ENCODE data around the gene RAB3GAP1. TPM values are rescaled to one million over a fixed set of nuclear protein-coding genes. Genes with fewer than 3 reads are reported as not detected.
"Not testable (repeated sequence)": the region's sequence is repeated elsewhere in the genome, so short reads cannot be mapped to it uniquely, and the experiment has no call there.

The RAB3GAP1 gene
- total RNA-seq, 1 donor from 2014 or later: 26.6 TPM

DNA sequence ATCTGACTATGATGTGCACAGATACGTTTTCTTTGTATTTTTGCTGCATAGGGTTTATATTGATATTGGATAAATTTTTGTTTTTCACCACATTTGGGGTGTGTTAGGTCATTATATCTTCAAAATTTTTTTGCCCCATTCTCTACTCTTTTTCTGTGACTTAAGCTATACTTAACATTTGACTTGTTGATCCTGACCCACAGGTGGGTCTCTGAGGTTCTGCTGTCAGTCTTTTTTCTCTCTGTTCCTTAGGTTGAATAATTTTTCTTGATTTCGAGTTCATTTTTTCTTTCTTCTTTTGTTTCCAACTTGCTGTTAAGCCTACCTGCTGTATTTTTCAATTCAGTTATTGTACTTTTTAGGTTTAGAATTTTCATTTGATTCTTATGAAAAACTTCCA, 12.1 kb downstream of the RAB3GAP1 start:
- H3K36me3 Mint-ChIP-seq (ENCODE audit: low read depth): peaks cover 85% of the 10 kb centered on the region
- peaks cover 9% of the 10 kb centered on the region for H3K4me1 Mint-ChIP-seq (ENCODE audit: low read depth)
- no peak for DNase-seq (ENCODE audit: low spot score)
- no peaks in the 10 kb centered on the region for H3K27me3 Mint-ChIP-seq (ENCODE audit: low read depth)
- intact Hi-C loops (cut with micrococcal nuclease): no loop called here
- H3K27ac Mint-ChIP-seq: no peak overlapping the region
- H3K4me3 Mint-ChIP-seq (ENCODE audit: low read depth): no peak overlapping the region
- peaks cover 42% of the 10 kb centered on the region for H3K9me3 Mint-ChIP-seq

DNA sequence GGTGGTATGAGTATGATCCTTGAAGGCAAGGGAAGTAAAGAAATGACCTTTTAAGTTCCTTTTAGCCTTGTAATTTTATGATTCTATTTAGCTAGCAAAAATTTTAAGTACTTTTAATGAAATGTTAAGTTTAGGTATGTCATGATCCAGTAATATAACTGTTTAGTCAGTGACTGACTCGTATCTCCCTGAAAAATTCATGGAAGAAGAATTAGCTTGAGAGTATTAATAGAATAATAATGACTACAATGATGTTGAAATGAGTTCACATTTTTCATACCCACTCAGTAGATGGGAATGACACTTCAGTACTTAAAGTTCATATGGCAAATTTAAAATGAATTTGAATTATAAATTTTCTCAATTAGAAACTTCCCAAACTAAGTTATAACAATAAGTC, 14.6 kb downstream of the RAB3GAP1 start:
- H3K4me1 Mint-ChIP-seq (ENCODE audit: low read depth): peaks cover 5% of the 10 kb centered on the region
- intact Hi-C loops (cut with micrococcal nuclease): no loop called here
- H3K27me3 Mint-ChIP-seq (ENCODE audit: low read depth): no peaks in the 10 kb centered on the region

DNA sequence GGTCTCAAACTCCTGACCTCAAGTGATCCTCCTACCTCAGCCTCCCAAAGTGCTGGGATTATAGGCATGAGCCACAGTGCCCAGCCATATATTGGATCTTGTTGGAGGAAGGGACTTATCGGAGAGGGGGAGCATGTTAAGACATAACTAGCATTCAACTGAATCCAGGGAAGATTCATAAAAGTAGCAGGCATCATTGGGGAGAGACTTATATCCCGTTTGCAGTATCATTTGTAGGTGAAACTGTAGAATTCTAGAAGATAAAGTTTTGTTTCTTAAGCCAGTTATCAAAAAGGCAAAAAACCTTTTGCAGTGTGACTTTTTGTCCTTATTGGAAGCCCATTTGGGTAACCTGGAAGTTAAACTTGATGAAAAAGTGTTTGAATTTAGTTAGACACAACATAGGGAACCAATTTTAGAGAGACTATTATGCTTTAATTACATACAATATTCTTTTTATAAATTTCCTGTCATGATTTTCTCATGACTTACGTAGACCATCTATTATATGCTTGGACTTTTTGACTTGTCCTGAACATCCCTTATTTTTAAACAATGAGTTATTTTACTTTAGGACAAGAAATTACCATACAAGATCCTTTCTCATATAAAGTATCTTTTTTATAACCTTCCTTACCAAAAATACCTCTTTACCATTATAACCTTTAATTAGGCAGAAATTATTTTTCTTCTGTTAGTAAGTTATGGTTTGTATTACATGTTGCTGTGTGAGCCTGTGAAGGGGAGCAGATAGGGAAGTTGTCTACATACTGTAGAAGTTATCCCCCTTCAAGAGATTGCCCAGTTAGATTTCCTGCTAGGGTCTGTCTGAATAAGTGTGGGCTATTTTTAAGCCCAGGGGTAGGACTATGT, 20.3 kb downstream of the RAB3GAP1 start:
- intact Hi-C loops (cut with micrococcal nuclease): no loop called here
- no peaks in the 10 kb centered on the region for H3K27me3 Mint-ChIP-seq (ENCODE audit: low read depth)
- H3K27ac Mint-ChIP-seq: no peak overlapping the region
- DNase-seq (ENCODE audit: low spot score): no peak
- H3K9me3 Mint-ChIP-seq: peaks cover 54% of the 10 kb centered on the region
- H3K4me1 Mint-ChIP-seq (ENCODE audit: low read depth): no peaks in the 10 kb centered on the region
- peaks cover 77% of the 10 kb centered on the region for H3K36me3 Mint-ChIP-seq (ENCODE audit: low read depth)
- no peak overlapping the region for H3K4me3 Mint-ChIP-seq (ENCODE audit: low read depth)

More for the DNA sequence above, 14.6 kb downstream of the RAB3GAP1 start:
- no peak overlapping the region for H3K27ac Mint-ChIP-seq
- no peak overlapping the region for H3K4me3 Mint-ChIP-seq (ENCODE audit: low read depth)
- H3K9me3 Mint-ChIP-seq: peaks cover 59% of the 10 kb centered on the region
- DNase-seq (ENCODE audit: low spot score): no peak
- peaks cover 86% of the 10 kb centered on the region for H3K36me3 Mint-ChIP-seq (ENCODE audit: low read depth)

DNA sequence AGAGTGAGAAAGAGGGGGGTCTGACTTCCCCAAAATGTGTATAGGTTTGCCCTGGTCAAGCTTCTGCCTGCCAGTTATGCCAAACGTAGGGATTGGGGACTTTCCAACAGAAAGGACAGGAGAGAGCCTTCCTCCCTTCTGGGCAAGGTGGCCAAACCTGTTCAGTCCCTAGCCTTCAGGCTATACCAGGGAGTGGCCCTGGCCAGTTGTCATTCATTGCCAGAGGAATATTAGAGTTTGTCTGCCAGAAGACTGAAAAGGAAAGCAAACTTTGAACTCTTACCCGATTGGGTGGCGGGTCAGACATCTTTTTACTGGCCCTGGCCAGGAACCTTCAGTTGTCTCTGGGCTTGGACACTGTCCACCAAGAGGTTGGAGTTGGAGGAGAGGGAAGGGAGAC, 22.1 kb downstream of the RAB3GAP1 start:
- Mint-ChIP-seq H3K4me3 (ENCODE audit: low read depth) (no peak overlapping the region), H3K36me3 (ENCODE audit: low read depth) (peaks cover 74% of the 10 kb centered on the region), H3K4me1 (ENCODE audit: low read depth) (no peaks in the 10 kb centered on the region), H3K9me3 (peaks cover 49% of the 10 kb centered on the region), H3K27me3 (ENCODE audit: low read depth) (no peaks in the 10 kb centered on the region), H3K27ac (no peak overlapping the region)
- no peak for DNase-seq (ENCODE audit: low spot score)
- intact Hi-C loops (cut with micrococcal nuclease): no loop called here

DNA sequence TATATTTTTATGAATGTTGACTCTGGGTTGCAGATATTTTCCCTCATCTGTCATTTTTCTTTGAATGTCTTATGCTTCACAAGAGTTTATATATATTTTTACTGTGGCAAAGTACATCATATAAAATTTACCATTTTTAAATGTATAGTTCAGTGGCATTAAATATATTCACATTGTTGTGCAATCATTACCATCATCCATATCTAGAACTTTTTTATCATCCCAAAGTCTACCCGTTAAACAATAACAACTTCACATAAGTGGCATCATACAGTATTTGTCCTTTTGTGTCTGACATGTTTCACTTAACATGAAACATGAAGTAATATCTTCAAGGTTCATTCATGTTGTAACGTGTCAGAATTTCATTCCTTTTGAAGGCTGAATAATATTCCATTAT, 24.5 kb downstream of the RAB3GAP1 start:
- peaks cover 40% of the 10 kb centered on the region for H3K9me3 Mint-ChIP-seq
- intact Hi-C loops (cut with micrococcal nuclease): no loop called here
- H3K27ac Mint-ChIP-seq: no peak overlapping the region
- H3K36me3 Mint-ChIP-seq (ENCODE audit: low read depth): peaks cover 70% of the 10 kb centered on the region
- no peaks in the 10 kb centered on the region for H3K27me3 Mint-ChIP-seq (ENCODE audit: low read depth)
- H3K4me1 Mint-ChIP-seq (ENCODE audit: low read depth): no peaks in the 10 kb centered on the region
- no peak overlapping the region for H3K4me3 Mint-ChIP-seq (ENCODE audit: low read depth)
- no peak for DNase-seq (ENCODE audit: low spot score)

DNA sequence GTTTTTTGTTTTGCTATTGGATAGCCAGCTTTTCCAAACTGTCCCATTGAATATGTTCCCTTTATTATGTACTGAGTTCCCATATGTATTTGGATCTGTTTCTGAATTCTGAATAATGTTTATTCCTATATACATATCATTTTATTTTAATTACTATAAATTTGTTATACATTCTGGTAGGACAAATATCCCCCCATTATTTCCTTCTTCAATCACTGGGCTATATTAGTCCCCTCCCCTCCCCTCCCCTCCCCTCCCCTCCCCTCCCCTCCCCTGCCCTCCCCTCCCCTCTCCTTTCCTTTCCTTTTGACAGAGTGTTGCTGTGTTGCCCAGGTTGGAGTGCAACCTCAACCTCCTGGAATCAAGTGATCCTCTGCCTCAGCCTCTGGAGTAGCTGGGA, 26.3 kb downstream of the RAB3GAP1 start:
- Mint-ChIP-seq H3K4me1 (ENCODE audit: low read depth) (no peaks in the 10 kb centered on the region), H3K36me3 (ENCODE audit: low read depth) (peaks cover 71% of the 10 kb centered on the region), H3K27ac (no peak overlapping the region), H3K9me3 (peaks cover 24% of the 10 kb centered on the region), H3K27me3 (ENCODE audit: low read depth) (no peaks in the 10 kb centered on the region), H3K4me3 (ENCODE audit: low read depth) (no peak overlapping the region)
- intact Hi-C loops (cut with micrococcal nuclease): no loop called here
- DNase-seq (ENCODE audit: low spot score): no peak

DNA sequence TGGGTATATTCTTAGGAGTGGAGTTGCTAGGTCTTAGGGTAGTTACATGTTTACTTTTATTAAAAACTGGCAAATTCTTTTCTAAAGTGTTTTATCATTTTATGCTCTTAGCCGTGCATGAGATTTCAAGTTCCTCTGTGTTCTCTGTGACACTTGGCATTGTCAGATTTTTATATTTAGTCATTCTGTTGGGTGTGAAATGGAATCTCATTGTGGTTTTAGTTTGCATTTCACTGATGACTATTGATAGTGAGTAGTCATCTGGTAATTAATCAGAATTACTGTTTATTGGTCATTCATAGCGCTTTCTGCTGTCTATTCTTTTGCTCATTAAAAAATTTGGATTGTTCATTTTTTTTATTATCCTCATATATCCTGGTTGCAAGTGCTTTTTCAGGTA, 34.1 kb downstream of the RAB3GAP1 start:
- Mint-ChIP-seq H3K4me3 (ENCODE audit: low read depth) (no peak overlapping the region), H3K9me3 (peaks cover 50% of the 10 kb centered on the region), H3K27ac (no peak overlapping the region), H3K27me3 (ENCODE audit: low read depth) (no peaks in the 10 kb centered on the region), H3K4me1 (ENCODE audit: low read depth) (peaks cover 12% of the 10 kb centered on the region), H3K36me3 (ENCODE audit: low read depth) (peaks cover 72% of the 10 kb centered on the region)
- intact Hi-C loops (cut with micrococcal nuclease): no loop called here
- no peak for DNase-seq (ENCODE audit: low spot score)

DNA sequence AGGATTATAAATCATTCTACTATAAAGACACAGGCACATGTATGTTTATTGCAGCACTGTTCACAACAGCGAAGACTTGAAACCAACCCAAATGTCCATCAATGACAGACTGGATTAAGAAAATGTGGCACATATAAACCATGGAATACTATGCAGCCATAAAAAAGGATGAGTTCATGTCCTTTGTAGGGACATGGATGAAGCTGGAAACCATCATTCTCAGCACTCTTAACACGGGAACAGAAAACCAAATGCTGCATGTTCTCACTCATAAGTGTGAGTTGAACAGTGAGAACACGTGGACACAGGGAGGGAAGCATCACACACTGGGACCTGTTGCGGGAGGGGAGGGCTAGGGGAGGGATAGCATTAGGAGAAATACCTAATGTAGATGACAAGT, 37.5 kb downstream of the RAB3GAP1 start:
- DNase-seq (ENCODE audit: low spot score); H3K27ac Mint-ChIP-seq; intact Hi-C loops (cut with micrococcal nuclease); H3K27me3 Mint-ChIP-seq (ENCODE audit: low read depth); H3K4me3 Mint-ChIP-seq (ENCODE audit: low read depth): not testable (repeated sequence)
- Mint-ChIP-seq H3K4me1 (ENCODE audit: low read depth) (peaks cover 13% of the 10 kb centered on the region), H3K36me3 (ENCODE audit: low read depth) (peaks cover 70% of the 10 kb centered on the region), H3K9me3 (peaks cover 44% of the 10 kb centered on the region)

DNA sequence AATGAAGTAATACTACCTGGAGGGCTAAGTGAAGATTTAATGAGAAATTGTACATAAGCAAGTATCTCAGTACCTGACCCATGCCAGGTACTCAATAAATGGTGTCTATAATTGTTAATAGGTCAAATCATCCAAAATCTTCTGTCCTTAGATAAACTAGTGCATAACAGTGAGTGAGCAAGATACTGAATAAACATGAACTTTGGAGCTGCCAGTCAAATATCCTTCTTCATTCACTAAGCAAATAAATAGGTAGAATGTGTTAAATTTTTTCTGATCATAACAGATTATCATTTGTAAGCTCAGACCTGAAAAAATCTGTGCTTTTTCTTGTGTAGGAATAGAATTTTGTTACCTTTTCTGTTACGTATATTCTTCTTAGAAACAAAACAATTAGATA, 39.6 kb downstream of the RAB3GAP1 start:
- Mint-ChIP-seq H3K4me3 (ENCODE audit: low read depth) (no peak overlapping the region), H3K27ac (no peak overlapping the region), H3K4me1 (ENCODE audit: low read depth) (peaks cover 14% of the 10 kb centered on the region), H3K27me3 (ENCODE audit: low read depth) (no peaks in the 10 kb centered on the region), H3K9me3 (peaks cover 26% of the 10 kb centered on the region), H3K36me3 (ENCODE audit: low read depth) (peaks cover 66% of the 10 kb centered on the region)
- DNase-seq (ENCODE audit: low spot score): no peak
- intact Hi-C loops (cut with micrococcal nuclease): no loop called here

DNA sequence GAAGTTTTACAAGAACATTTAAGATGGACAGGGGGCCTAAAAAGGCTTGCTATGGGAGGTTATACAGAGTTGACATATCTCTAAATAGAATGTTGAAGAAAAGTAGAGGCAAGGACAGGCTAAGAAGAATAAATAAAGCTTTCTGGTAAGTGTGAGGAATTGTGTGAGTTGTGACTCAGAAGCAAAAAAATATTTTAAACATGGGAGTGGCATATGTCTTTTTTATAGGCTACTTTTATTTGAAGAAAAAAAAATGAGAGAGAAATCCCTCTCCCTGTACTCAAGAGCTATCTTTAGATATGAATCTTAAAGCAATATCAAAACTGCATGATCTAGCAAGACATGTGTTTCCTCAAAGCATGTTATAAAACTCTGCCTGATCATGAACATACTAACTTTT, 41.1 kb downstream of the RAB3GAP1 start:
- intact Hi-C loops (cut with micrococcal nuclease): no loop called here
- no peak for DNase-seq (ENCODE audit: low spot score)
- Mint-ChIP-seq H3K36me3 (ENCODE audit: low read depth) (peaks cover 54% of the 10 kb centered on the region), H3K27me3 (ENCODE audit: low read depth) (no peaks in the 10 kb centered on the region), H3K9me3 (peaks cover 12% of the 10 kb centered on the region), H3K27ac (no peak overlapping the region), H3K4me1 (ENCODE audit: low read depth) (peaks cover 12% of the 10 kb centered on the region), H3K4me3 (ENCODE audit: low read depth) (no peak overlapping the region)

DNA sequence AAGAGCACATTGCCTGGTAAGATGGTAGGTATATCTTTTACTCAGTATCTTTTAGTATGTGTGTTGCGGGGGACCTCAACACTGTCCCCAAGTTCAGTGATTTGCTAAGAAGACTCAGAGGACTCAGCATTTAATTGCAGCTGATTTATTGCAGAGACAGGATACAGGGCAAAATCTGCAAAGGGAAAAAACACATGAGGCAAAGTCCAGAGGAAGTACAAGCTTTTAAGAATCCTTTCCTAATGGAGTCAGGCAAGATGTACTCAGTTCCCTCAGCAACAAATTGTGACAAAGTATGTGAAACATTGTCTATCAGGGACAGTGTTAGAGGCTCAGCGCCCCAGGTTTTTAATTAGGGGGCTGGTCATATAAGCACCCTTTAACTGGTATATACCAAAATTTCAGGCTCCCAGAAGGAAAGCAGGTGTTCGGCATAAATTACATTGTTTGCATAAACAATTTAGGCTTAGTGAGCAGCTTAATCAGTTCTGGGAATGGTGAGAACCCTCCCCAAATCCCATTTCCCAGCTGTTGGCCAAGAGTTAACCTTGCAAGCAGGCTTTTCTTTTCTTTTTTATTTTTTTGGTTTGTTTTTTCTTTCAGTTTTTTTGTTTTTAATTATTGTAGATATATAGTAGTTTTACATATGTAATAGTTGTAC, 41.7 kb downstream of the RAB3GAP1 start:
- Mint-ChIP-seq H3K27me3 (ENCODE audit: low read depth) (no peaks in the 10 kb centered on the region), H3K36me3 (ENCODE audit: low read depth) (peaks cover 51% of the 10 kb centered on the region), H3K4me3 (ENCODE audit: low read depth) (no peak overlapping the region), H3K9me3 (peaks cover 9% of the 10 kb centered on the region), H3K4me1 (ENCODE audit: low read depth) (peaks cover 13% of the 10 kb centered on the region), H3K27ac (no peak overlapping the region)
- intact Hi-C loops (cut with micrococcal nuclease): no loop called here
- DNase-seq (ENCODE audit: low spot score): no peak

DNA sequence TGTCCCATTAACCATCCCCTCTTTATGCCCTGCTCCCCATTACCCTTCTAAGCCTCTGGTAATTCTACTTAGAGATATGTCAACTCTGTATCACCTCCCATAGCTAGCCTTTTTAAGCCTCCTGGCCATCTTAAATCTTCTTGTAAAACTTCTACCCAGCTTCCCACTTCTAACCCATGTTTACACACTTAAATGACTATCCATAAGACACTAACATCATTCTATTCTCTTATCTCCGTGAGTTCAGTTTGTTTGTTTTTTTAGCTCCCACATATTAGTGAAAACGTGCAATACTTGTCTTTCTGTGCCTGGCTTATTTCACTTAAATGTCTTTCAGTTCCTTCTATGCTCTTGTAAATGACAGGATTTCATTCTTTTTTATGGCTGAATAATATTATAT, 42.4 kb downstream of the RAB3GAP1 start:
- peaks cover 44% of the 10 kb centered on the region for H3K36me3 Mint-ChIP-seq (ENCODE audit: low read depth)
- H3K4me3 Mint-ChIP-seq (ENCODE audit: low read depth): no peak overlapping the region
- intact Hi-C loops (cut with micrococcal nuclease): no loop called here
- H3K9me3 Mint-ChIP-seq: peaks cover 2% of the 10 kb centered on the region
- no peak overlapping the region for H3K27ac Mint-ChIP-seq
- H3K4me1 Mint-ChIP-seq (ENCODE audit: low read depth): peaks cover 17% of the 10 kb centered on the region
- DNase-seq (ENCODE audit: low spot score): no peak
- no peaks in the 10 kb centered on the region for H3K27me3 Mint-ChIP-seq (ENCODE audit: low read depth)

DNA sequence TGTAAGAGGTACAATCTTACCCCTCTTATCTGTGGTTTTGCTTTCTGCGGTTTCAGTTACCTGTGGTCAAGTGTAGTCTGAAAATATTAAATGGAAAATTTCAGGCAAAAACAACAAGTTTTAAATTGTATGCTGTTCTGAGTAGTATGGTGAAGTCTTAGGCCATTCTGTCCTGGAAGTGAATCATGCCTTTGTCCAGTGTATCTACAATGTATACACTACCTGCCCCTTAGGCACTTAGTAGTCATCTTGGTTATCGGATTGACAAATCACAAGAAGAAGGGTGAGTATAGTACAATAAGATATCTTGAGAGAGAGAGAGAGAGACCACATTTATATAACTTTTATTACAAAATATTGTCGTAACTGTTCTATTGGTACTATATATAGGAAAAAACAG, 43.5 kb downstream of the RAB3GAP1 start:
- H3K4me1 Mint-ChIP-seq (ENCODE audit: low read depth): peaks cover 21% of the 10 kb centered on the region
- H3K36me3 Mint-ChIP-seq (ENCODE audit: low read depth): peaks cover 42% of the 10 kb centered on the region
- no peaks in the 10 kb centered on the region for H3K9me3 Mint-ChIP-seq
- H3K4me3 Mint-ChIP-seq (ENCODE audit: low read depth): no peak overlapping the region
- intact Hi-C loops (cut with micrococcal nuclease): no loop called here
- H3K27me3 Mint-ChIP-seq (ENCODE audit: low read depth): no peaks in the 10 kb centered on the region
- DNase-seq (ENCODE audit: low spot score): no peak
- H3K27ac Mint-ChIP-seq: no peak overlapping the region
